Bladder microvascular endothelial cell (primary cell): ENCODE measurements around the gene STRC. TPM values are rescaled to one million over a fixed set of nuclear protein-coding genes. Genes with fewer than 3 reads are reported as not detected.

Experiments used
- total RNA-seq: library from RNA; depleted of rRNA; stranded (reverse); fragments of >200 nt; gene quantifications from 2 replicates; pipeline ENCODE4 v1.2.3, GENCODE V29; 2014

The STRC gene
- total RNA-seq = 0.06 TPM in 1 of 2 replicates, not detected in the other

DNA sequence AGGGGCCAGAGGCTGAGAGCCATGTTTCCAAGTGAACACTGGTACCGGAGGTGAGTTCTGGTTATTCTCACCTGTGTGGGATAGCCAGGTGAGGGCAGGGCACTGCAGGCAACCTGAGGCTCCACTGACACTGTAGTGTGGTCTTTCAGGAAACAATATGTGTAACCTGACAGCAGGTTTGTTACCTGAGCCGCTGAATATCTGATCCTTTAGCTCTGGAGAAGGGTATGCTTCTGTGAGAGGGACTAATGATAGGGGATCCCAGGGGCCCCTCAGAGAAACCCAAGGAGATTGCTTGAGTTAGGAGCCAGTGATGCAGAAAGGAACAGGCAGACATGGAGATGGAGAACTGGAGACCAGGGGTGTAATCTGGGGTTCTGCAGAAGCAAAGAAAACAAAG is at the start of gene STRC:
TSS of gene STRC (minus strand) at position 101 of the 400 bp plus-strand sequence. CDS start at position 23, 78 bp downstream.

GRCh38 chr15:43648649-43649429 is 30.2 kb upstream of the STRC start, which contains the start of gene CATSPER2:
CATSPER2 (minus strand) TSS chr15:43648844; CDS start chr15:43648061, 783 bp downstream.

GRCh38 chr15:43593328-43594190 is 25.0 kb downstream of the STRC start, which contains the start of gene CKMT1B:
CKMT1B (plus strand) TSS chr15:43594027; CDS start chr15:43594219, 192 bp downstream.

DNA sequence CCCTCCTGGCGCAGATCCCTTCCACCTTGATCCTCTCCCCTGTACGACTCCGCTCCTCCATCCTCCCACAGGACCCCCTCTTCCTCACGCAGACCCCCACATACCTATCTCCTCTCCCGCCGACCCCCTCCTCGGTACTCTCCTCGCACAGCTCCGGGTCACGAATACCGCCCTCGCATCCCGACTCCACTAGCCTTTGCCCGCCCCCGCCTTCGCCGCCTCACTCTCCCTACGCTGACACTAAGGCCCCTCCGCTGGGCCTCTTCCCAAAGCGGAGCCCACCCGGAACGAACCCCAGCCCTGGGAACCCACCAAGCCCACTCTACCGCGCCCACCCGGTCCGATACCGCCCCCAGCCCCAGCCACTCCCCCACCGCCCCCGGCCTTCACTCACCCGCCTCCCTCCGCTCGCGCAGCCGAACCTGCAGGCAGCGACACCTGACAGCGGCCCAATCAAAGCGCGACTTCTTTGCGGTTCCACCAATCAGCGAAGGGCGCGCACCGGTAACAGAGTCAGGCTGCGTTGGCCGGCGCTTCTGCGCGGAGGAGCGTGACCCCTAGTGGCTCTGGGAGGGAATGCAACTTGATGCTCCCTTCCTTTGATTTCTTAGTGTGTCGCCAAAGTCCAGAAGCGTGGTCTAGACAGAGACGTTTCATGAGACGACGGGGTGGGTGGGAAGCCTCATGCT is 28.7 kb downstream of the STRC start, which contains the start of gene PPIP5K1:
TSS of gene PPIP5K1 (minus strand) at position 431 of the 689 bp plus-strand sequence. CDS start 5,704 bp downstream, outside the sequence.

Other genes starting within 250 kb of the STRC start
- 12.5 and 15.7 TPM in 2 replicates for gene ZSCAN29, start 247.8 kb downstream of the STRC start, total RNA-seq
- gene TUBGCP4, start 247.7 kb downstream of the STRC start, total RNA-seq = 7.0 and 12.5 TPM in 2 replicates
- gene TP53BP1, start 125.6 kb downstream of the STRC start, total RNA-seq = 26.4 and 86.3 TPM in 2 replicates
- gene MAP1A, start 101.2 kb downstream of the STRC start, total RNA-seq = 0.31 and 0.32 TPM in 2 replicates
- gene PPIP5K1, start 28.6 kb downstream of the STRC start, total RNA-seq = 14.1 and 42.9 TPM in 2 replicates
- gene CKMT1B, start 24.8 kb downstream of the STRC start, total RNA-seq = not detected in 2 replicates
- 0.97 and 2.1 TPM in 2 replicates for gene CATSPER2, start 30.0 kb upstream of the STRC start, total RNA-seq
- not detected in 2 replicates for gene CKMT1A, start 75.1 kb upstream of the STRC start, total RNA-seq
- gene PDIA3, start 127.6 kb upstream of the STRC start, total RNA-seq = 103 and 270 TPM in 2 replicates
- 3.1 and 5.4 TPM in 2 replicates for gene ELL3, start 158.2 kb upstream of the STRC start, total RNA-seq
- 294 and 418 TPM in 2 replicates for gene SERF2, start 173.5 kb upstream of the STRC start, total RNA-seq
- not detected in 2 replicates for gene SERINC4, start 181.4 kb upstream of the STRC start, total RNA-seq
- gene HYPK, start 181.8 kb upstream of the STRC start, total RNA-seq = 5.5 and 6.8 TPM in 2 replicates
- 18.9 and 36.4 TPM in 2 replicates for gene MFAP1, start 205.9 kb upstream of the STRC start, total RNA-seq
- 11.0 and 13.4 TPM in 2 replicates for gene WDR76, start 208.2 kb upstream of the STRC start, total RNA-seq